BJ (cell line): Measurements from ENCODE around the gene SLC25A41. TPM values are rescaled to one million over a fixed set of nuclear protein-coding genes. Genes with fewer than 3 reads are reported as not detected.

Source experiments
- CTCF ChIA-PET: fragments of 350-600 bp; formaldehyde crosslinking; extraction: SDS; loops from one replicate; lab custom pipeline; 2021; ENCODE audit warnings: antibody characterized with exemption, inconsistent platforms; lab: Yijun Ruan, JAX
- POLR2A ChIA-PET: fragments of 300-600 bp; sonication (Branson Sonifier 250); formaldehyde crosslinking; extraction: SDS; loops from one replicate; lab custom pipeline; 2021; ENCODE audit warnings: antibody characterized with exemption; lab: Charles Lee
- DNase-seq: peaks from one replicate; pipeline ENCODE4 v3.0.0-alpha.2; 2011; ENCODE audit warnings: low read depth
- H3K27me3 ChIP-seq: 2 replicates; pipeline ENCODE4 v1.6.0; 2011; ENCODE audit warnings: low read length; ENCODE audit not compliant: control insufficient read depth, insufficient read depth
- H3K36me3 ChIP-seq: 2 replicates; pipeline ENCODE4 v1.5.1; 2011; ENCODE audit warnings: low read length; ENCODE audit not compliant: control insufficient read depth, insufficient read depth
- H3K4me3 ChIP-seq: 2 replicates; pipeline ENCODE4 v1.5.1; 2011; ENCODE audit warnings: low read depth, mild to moderate bottlenecking, control low read depth, low read length
- polyA plus RNA-seq: library from polyadenylated mRNA; depleted of rRNA; stranded (reverse); fragments of >200 nt; gene quantifications from 2 replicates; pipeline ENCODE4 v1.2.3, GENCODE V29; 2011
- TF ChIP-seq, protein P1 (sequence below): IDR thresholded peaks from 2 replicates; pipeline ENCODE4 v1.5.1; 2011; ENCODE audit warnings: low read depth, mild to moderate bottlenecking, control low read depth, inconsistent platforms, low read length, moderate library complexity; ENCODE audit not compliant: insufficient read depth

Gene SLC25A41
- polyA plus RNA-seq, 1 experiment: 0.05 TPM

GRCh38 chr19:6453951-6454565, 20.5 kb upstream of the SLC25A41 start:
- Histone ChIP-seq H3K36me3 (peaks cover 8% of the 10 kb centered on the region), H3K27me3 (no peaks in the 10 kb centered on the region), H3K4me3 (no peak overlapping the region)
- CTCF ChIA-PET: interaction anchor here (1.7 kb wide), 1 partner anchor 17 kb away, joined by 4 read pairs; no protein-coding TSS in a partner anchor
- no peak for DNase-seq
- TF ChIP-seq, protein P1, sequence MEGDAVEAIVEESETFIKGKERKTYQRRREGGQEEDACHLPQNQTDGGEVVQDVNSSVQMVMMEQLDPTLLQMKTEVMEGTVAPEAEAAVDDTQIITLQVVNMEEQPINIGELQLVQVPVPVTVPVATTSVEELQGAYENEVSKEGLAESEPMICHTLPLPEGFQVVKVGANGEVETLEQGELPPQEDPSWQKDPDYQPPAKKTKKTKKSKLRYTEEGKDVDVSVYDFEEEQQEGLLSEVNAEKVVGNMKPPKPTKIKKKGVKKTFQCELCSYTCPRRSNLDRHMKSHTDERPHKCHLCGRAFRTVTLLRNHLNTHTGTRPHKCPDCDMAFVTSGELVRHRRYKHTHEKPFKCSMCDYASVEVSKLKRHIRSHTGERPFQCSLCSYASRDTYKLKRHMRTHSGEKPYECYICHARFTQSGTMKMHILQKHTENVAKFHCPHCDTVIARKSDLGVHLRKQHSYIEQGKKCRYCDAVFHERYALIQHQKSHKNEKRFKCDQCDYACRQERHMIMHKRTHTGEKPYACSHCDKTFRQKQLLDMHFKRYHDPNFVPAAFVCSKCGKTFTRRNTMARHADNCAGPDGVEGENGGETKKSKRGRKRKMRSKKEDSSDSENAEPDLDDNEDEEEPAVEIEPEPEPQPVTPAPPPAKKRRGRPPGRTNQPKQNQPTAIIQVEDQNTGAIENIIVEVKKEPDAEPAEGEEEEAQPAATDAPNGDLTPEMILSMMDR: no peak
- POLR2A ChIA-PET: no interaction called here

- TF ChIP-seq, protein P1: no peak
- Histone ChIP-seq H3K36me3 (peaks cover 8% of the 10 kb centered on the region), H3K27me3 (no peaks in the 10 kb centered on the region), H3K4me3 (no peak overlapping the region)
- ChIA-PET POLR2A (no interaction called here), CTCF (no interaction called here)
- no peak for DNase-seq
These were observed 19.3 kb upstream of the SLC25A41 start for GRCh38 chr19:6452899-6453298.

DNA sequence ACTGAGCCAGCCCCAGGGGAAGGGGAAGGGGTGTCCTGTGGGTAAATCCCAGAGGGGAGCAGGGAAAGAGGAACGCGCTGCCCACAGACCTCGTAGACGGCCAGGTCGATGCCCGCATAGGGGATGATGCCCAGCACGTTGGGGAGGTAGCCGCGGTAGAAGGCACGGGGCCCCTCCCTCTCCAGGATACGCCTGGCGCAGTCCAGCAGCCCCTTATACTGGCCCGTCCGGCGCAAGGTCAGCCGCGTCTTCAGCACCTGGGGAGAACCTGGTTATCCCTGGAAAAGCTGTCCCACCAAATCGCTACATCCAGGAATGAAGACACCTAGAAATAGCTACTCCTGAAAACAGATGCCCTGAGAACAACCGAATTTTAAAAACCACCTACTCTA, 18.7 kb upstream of the SLC25A41 start:
- POLR2A ChIA-PET: no interaction called here
- TF ChIP-seq, protein P1: no peak
- DNase-seq: no peak
- Histone ChIP-seq H3K27me3 (no peaks in the 10 kb centered on the region), H3K4me3 (no peak overlapping the region), H3K36me3 (peaks cover 8% of the 10 kb centered on the region)
- CTCF ChIA-PET: no interaction called here

DNA sequence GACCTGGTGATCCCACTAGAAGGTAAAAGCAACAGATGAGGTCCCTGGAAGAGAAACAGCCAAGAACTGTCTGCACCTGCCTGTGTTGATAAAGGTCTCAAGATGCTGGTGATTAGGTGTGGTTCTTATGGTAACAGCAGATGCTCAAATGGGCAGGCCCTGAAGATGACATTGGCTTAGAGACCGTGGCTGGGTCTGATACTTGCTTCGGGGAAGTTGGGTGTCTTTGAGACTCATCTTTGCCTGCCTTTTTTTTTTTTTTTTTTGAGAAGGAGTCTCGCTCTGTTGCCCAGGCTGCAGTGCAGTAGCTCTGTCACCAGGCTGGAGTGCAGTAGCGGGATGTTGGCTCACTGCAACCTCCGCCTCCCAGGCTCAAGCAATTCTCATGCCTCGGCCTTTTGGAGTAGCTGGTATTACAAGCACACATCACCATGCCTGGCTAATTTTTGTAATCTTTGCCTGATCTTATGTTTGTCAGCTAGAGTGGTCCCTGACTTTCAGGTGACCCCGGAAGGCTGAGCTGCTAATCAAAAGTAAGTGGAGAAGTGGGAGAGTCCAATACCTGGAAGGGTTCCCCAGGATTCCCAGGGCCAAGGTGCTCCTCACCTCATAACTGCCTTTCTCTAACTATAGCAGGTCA, 18.1 kb upstream of the SLC25A41 start:
- ChIA-PET CTCF (no interaction called here), POLR2A (no interaction called here)

DNA sequence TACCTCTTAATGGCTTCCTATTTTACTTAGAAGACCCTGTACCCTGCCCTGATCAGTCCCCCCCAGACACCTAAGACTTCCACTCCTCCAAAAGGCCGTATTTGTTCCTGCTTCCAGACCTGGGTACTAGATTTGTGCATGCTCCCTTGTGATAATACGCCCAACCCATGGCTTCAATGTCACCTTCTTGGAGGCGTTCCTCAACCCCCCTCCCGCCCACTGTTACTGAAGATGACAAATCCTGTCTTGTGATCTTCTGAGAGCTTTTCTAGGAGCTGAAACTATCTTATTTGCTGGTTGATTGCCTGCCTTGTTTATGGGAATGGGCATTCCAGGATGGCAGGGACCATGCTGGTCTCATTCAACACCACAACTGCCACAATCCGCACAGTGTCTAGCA, 16.6 kb upstream of the SLC25A41 start:
- POLR2A ChIA-PET: no interaction called here
- no peak overlapping the region for H3K4me3 ChIP-seq
- TF ChIP-seq, protein P1: no peak
- no peaks in the 10 kb centered on the region for H3K27me3 ChIP-seq
- peaks cover 8% of the 10 kb centered on the region for H3K36me3 ChIP-seq
- CTCF ChIA-PET: no interaction called here
- DNase-seq: no peak

More for the DNA sequence above, 18.1 kb upstream of the SLC25A41 start:
- DNase-seq: no peak
- Histone ChIP-seq H3K4me3 (no peak overlapping the region), H3K36me3 (peaks cover 8% of the 10 kb centered on the region), H3K27me3 (no peaks in the 10 kb centered on the region)
- TF ChIP-seq, protein P1: no peak
